HG02623 (cell line): ENCODE measurements around the gene TLN1.

ENCODE experiments used
- ATAC-seq: cut with Tn5 transposase; IDR thresholded peaks from one replicate; pipeline ENCODE4 v1.9.1; 2021; ENCODE audit warnings: moderate library complexity; ENCODE audit not compliant: unreplicated experiment

Gene TLN1

DNA sequence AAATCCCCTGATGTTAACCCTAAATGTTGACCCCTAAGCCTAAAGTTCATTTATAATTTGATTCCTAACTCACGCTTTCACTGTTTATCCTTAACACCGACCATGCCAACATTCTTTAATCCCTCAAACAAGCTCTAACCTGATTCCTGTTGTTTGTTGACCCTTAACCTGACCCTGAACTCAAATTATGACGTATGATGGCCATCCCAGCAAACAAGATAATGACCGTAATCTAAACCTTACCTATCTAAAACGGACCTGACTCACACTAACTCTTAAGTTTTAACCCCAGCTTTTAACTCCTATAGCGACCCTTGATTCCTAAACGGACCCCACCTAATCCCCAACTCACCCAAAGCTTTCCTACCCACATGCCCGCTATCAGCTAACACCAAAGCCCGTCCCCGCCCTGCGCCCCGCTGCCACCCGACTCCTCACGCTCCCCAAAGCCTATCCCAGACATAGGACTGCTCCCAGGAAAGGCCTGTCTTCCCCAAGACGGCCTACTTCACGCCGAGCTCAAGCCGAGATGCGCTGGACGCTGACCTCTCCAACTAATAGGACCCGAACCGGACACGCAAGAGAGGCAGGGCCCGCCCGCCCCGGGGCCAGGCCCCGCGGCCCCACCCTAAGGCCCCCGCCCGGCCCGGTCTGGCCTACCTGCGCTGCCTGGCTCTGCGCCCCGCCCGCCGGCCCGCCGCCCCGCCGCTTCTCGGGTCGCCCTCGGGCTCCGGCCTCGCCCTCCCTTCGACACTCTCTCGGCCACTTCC, 395 bp downstream of the TLN1 start:
- no peak for ATAC-seq

DNA sequence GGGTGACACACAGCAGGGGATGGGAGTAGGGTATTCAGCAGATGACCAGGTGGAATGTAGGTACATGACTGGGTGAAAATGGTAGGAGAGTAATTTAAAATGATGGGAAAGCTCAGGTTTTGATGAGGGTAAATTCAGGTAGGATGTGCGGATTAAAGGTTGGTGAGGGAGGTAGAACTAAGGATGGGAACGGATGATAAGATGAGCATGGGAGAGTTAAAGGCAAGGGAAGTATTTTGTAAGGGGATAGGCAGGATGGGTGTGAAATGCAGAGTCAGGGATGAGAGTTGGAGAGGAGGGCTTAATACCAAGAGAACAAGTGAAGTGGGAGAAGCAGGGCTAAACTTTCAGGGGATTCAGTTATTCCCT, 1.5 kb downstream of the TLN1 start:
- ATAC-seq, result no peak

DNA sequence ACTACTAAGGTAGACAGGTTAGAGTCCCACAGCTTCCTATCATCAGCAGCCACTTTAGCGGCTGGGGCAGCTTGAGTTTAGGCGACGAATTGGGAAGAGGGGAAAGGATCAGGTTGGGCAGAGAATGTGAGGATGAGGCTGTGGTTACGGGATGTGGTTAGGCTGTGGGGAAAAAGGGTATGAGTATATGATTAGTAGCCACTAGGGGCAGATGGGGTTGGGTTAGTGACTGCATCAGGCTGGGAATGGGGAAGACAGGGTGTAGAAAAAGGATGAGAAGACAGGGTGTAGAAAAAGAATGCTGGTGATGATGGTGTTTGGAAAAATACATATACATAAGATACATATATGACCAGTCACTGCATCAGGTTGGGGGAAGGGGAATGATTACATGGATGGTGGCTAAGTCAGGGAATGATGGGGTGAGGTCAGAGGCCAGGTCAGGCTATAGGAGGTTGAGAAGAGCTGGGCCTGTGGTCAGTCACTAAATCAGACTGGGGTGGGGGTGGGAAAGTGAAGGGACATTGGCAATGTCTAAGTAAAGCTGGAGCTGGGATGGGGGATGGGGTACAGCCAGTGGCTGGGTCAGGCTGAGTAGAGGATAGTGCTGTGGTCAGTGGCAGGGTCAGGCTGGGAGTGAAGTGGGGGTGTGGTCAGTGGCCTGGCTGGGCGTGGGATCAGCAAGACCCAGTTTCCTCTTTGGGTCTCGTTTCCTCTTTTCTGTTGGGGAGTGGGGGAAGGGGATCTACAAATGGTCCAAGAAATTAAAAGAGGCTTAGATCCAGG, 2.1 kb downstream of the TLN1 start:
- no peak for ATAC-seq

DNA sequence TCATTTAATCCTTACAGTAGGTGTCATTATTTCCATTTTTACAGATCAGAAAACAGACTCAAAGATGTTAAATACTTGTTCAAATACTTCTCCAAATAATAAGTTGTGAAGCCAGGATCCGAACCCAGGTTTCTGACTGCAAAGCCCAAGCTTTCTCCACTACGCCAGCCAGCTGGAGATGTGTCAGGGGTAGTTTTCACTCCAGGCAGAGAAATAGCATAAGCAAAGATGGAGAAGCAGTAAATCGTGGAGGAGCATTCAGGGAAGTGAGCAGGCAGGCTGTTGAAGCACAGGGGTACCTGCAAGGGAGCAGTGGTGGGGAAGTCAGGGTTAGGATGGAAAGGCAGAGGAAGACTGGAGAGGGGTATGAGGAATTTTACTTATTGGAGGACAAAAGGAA, 2.9 kb downstream of the TLN1 start:
- no peak for ATAC-seq

DNA sequence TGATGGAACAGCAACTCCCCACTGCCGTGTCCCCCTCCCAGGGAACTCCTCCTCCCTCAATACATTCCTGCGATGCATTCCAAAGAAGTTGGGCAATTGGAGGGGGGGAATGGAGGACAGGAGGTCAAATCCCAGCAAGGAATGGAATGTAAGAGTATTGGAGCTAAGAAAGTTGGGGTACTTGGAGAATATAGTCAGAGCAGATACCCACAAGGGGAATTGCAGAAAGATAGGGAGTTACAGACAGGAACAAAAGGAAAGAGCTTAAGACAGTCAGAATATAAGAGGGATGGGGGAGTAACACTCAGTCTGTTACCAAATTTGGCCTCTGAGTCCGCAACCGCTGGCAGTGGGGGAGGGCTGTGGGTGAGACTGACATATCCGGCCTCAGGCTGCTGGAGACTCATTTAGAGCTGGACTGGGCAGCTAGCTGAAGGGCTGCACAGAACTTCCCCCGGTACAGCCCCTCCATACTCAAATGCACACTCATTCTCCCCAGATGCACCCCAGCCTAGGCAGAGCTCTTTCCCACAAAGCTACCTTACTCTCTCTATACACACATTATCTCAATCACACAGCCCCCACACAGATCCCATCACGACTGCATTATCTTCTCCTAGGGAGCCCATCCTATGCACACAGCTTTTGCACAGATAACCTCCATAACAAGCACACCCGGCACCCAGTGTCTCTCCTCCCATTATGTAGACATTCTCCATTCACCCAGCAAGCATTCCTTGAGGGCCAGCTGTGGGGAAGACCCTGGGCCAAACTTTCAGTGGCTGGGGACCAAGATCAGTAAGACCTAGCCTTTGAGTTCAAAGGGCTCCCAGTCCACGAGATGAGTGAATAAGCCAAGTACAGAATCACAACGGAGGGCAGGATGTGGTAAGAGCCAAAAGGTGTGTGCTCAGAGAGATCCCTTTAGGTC, 3.7 kb downstream of the TLN1 start:
- no peak for ATAC-seq

DNA sequence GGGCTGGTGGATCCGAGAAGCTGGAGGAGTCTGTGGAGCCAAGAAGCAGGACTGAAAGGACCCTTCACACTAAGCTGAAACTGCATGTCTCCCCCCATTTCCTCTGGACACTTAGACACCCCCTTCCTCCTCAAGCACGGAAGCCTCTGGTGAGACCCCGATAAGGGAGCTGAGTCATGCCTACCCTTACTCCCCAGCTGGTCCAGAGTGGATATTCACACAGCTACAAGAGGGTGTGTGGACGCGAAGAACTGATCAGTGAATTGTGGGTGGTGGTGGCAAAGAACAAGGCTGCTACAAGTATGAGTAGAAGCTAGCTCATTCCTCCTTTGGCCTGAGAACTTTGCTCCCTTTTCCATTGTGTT, 4.3 kb downstream of the TLN1 start:
- no peak for ATAC-seq

DNA sequence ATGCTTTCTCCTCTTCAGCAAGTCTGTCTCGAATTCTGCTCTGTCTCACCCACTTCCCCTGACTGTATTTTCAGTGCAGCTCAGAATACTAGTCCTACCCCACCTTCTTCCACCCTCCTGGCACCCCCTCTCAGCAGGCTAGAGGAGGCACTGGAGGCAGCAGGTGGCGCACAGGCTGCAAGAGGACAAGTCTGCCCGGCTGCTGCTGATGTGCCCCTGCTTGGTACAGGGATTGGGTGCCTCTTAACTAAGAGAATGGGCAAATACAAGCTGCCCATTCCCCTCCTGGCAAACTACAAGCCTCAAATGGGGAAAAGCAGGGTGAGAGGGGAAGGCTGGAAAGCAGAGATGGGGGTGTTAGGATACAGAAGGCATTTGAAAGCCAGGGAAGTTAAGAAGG, 5.1 kb downstream of the TLN1 start:
- ATAC-seq, result peak; percentile 37

DNA sequence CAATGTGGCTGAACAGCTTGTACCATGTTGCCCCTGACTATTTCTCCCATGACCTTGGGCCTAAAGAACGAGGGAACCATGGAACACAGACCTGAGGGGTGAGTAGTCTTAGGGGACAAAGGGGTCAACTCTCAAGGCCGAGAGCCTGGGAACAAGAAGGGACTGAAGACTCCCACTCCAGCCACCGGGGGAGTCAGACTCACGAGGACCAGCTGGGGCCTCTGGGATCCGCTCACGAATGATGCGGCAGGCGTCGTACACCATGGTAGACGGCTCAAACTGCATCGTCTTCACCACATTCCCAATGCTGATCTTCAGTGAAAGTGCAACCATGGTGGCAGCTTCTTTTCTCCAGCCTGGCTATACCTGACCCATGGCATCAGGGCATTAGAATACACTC, 6.6 kb downstream of the TLN1 start:
- no peak for ATAC-seq

DNA sequence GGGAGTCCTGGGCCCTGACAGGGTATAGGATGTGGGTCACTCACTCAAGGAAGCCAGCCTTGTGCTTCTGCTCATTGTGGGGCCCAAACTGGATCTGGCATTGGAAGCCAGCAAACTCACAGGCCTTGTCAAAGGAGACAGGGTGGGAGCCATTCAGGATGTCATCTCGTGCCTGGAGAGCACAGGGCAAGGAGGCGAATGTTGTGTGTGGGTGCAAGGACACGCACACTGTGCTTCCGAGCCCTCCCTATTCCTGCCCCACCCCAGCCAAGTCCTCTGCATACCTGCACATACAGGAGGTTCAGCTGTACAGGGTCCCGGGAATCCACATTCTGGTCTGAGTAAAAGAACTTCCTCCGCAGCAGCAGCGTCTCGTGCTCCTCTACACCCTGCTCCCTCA, 8.1 kb downstream of the TLN1 start:
- ATAC-seq, result no peak

DNA sequence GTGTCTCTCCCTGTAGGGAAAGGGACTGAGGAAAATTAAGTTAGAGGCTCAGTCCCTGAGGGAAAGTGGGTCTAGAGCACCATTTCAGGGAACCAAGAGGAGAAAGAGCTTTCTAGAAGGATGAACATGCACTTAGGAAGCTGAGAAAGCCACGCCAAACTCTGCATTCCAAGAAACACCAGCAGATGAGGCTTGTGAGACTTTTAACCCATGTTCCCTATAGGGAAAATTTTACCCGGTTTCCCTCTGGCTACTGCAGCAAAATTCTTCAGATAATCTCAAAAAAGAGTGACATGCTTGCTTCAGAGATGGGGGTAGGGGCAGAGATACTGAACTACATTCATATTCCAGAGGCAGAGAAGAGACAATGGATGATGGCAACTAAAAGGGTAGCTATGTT, 8.6 kb downstream of the TLN1 start:
- ATAC-seq, result no peak

DNA sequence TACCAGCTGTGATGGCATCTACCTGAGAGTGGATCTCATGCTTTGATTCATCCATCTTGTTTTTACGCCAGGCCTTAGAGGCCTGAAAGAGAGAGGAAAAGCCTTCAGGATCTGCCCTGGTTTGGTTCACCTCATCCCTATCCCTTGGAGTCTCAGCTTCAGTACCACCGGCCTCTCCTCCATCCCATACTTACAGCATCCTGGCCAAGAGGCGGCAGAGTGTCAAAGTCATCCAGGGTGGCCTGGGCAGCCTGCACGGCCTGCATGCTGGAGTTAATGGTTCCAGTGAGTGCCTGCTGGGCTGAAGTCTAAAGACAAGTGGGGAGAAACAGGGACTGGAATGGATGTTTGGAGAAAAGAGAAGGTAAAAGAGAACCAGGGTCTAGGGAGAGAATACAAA, 12.4 kb downstream of the TLN1 start:
- ATAC-seq, result no peak

DNA sequence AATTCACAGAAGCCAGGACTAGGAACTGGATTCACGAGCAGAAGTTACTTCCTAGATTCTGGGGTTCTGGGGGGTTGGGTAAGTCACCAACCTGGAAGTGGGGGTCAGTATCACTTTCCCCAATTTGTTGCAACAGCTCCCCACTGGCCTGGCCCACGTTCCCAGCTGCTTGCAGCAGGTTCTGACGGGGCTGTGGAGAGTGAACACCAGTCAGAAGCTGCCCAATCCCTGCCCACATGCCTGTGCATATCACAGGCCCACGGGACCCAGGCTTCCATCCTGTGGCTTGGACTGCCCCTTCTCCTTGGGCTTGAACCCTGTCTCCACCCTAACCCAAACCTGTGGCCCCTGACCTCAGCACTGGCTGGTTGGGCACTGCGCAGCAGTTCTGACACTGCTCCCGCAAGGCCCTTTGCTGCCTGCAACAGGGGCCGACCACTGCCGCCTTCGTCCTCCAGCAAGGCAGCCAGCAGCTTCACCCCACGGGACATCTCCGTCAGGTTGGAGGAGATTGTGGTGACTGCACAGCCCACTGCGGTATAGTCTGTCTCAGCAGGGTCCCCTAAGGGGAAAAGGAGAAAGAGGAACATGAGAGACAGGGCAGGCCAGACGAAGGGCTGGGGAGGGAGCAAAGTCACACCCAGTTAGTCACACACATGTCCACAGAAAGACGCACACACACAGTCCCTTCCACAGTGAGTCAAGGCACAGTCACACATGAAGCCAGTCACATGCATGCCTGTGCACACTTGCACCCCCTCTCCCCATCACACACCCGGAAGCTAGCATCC, 13.1 kb downstream of the TLN1 start:
- no peak for ATAC-seq

DNA sequence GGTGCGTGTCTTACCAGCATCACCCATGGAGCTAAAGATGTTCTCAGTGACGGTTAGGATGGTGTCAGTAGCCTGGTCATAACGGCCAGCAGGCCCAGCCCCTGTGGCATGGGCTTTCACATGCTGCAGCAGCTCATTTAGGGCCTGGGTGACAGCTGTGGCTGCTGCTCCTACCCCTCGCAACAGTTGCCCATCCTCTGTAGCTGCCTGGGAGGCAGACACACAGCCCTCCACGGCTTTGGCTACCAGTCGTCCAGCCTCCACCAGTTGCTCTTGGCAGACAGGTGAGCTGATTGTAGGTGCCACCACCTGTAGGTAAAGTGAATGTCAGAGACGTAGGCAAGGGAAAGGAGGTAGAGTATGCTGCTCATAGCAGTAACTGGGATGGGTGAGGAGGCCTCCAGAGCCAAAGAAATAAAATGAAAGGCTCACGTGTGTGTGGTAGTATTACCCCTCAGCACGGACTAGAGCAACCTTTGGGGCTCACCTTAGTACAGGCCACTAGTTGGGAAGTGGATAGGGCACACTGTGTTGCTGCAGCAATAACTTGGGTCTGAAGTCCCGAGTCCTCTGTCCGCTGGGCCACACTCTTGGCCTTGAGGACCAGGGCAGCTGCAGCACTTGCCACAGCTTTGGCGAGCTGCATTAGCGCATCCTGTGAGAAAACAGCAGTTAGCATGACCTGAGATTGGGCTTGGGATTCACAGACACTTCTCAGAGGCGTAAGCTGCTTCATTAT, 14.7 kb downstream of the TLN1 start:
- no peak for ATAC-seq

DNA sequence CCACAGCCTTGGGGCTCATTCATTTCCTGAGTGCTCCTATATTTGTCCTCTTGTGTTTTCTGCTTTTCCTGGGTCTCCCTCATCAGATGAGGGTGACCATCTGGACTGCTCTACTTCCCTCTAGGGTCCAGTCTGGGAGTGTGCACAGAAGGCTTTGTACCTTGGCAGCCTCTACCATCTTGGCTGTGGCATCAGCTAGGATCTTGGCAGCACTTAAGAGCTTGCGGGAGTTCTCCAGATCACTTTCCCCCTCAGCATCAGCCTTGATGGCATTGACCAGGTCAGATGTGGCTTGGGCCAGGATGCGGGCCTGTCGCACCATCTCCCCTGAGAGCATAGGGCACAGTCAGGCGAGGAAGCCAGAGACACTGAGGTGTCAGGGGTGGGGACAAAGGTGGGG, 15.8 kb downstream of the TLN1 start:
- ATAC-seq, result no peak

DNA sequence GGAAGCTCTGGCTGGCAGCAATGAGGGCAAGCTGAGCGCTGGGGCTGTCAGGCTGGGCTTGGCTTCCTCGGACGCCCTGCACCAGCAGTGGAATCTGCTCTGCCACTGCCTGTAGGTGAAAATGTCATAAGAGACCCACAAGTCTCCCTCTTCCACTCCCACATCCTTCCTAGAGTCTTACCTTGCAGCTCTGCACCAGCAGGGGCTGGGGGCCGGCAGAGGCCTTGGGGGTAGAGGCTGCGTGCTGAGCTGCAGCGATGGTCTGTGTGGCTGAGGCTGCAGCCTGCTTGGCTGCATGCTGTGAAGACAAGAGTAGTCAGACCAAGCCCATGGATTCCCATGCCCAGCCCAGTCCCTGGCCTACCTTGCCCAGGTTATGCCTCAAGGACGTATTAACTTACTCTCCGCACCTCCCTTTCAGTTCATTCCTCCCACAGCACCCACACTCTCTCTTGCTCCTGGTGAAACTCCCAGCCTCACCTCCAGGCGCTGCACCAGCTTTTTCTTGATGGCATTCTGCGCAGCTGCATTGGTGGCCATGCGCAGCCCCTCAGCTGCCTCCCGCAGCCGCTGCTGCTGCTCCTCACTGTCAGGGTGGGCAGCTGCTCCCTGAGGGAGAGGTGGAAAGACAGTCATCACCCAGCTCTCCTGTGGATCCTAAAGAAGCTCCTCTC, 17.3 kb downstream of the TLN1 start:
- ATAC-seq, result no peak

DNA sequence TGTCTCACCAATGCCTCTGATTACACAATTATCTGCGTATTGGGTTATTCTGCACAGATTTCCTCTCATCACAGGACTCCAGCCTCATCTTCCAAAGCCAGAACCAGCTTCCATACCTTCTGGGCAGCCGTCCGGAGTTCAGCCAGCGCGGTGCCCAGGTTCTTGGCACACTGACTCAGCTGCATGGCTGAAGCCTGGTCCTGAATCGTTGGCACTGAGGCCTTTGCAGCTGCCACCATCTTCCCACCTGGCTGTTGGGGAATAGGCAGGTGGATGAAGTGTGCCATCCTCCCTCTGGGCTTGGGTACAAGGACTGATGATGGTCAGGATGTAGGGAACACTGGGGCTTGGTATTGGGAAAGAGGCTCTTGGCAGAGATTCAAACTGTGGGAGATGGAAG, 17.9 kb downstream of the TLN1 start:
- ATAC-seq, result no peak

DNA sequence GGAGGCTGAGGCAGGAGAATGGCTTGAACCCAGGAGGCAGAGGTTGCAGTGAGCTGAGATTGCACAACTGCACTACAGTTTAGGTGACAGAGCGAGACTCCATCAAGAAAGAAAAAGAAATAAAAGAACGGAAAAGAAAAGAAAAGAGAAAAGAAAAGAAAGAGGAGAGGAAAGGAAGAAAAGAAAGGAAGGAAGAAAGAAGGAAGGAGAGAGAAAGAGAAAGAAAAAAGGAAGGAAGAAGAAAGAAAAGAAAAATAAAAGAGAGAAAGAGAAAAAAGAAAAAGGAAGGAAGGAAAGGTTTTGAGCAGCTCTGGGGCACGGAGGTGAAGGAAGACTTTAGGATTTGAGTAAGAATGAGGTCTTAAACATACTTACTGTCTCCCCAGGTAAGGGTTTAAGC, 18.4 kb downstream of the TLN1 start:
- no peak for ATAC-seq

DNA sequence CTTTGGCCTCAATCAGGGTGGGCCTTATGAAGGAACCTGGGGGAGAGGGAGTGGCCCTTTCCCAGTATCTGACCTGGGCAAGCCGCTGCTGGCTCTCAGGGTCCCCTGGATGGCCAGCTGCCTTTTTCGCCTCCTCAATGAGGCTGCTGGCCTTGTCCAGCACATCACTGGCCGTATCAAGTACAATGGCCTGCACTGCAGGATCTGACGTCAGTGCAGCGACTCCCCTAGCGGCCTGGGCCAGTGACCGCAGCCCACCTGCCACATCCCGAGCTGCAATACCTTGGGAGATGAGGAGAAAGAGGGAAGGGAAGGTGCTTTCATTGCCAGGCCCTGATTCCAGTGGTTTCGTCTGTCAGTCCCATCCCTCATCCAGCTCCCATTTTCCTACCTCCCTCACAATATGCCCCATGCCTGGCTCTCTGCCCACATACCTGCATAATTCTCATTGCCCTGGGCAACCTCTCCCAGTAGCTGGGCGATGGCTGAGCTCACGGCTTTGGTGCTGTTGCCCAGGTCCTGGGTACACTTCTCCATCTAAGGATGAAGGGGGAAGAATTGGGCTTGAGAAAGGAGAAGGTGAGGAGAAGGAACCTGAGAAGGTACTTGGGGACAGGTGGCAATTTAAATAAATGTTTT, 19.1 kb downstream of the TLN1 start:
- ATAC-seq, result no peak
